Activated CD4-positive, alpha-beta T cell treated with anti-CD3 and anti-CD28 coated beads, Interleukin-2, amount 10 ng/mL, durations not matched to agents 24 days and 14 days (primary cell): ENCODE data around the gene ASL. TPM values are rescaled to one million over a fixed set of nuclear protein-coding genes. Genes with fewer than 3 reads are reported as not detected.

Experiments used
- total RNA-seq: library from RNA; stranded (reverse); gene quantifications from 2 replicates; pipeline ENCODE4 v1.2.3, GENCODE V29; 2022

ASL gene
- total RNA-seq, 1 donor from 2014 or later, result 37.8 TPM

Other genes starting within 250 kb of the ASL start
- gene VKORC1L1, start 202.7 kb upstream of the ASL start, total RNA-seq, result 27.9 and 31.0 TPM in 2 replicates
- 52.2 and 54.7 TPM in 2 replicates for gene GUSB, start 93.6 kb upstream of the ASL start, total RNA-seq
- gene CRCP, start 39.0 kb downstream of the ASL start, total RNA-seq, result 37.2 and 41.9 TPM in 2 replicates
- gene TPST1, start 129.5 kb downstream of the ASL start, total RNA-seq, result 1.1 and 2.1 TPM in 2 replicates